ENCODE results near the gene REEP3. TPM values are rescaled to one million over a fixed set of nuclear protein-coding genes. Genes with fewer than 3 reads are reported as not detected.
"Not testable (repeated sequence)": the region's sequence is repeated elsewhere in the genome, so short reads cannot be mapped to it uniquely, and the experiment has no call there.

REEP3 gene
- total RNA-seq, 1 experiment from 2014 or later = 94.7 TPM

GRCh38 chr10:63651864-63652263 lies 130.7 kb downstream of the REEP3 start:
- Mint-ChIP-seq H3K4me3 (ENCODE audit: low read depth, unreplicated experiment) (no peak overlapping the region), H3K36me3 (ENCODE audit: insufficient read depth, unreplicated experiment) (no peaks in the 10 kb centered on the region), H3K9me3 (ENCODE audit: low read depth, unreplicated experiment) (no peaks in the 10 kb centered on the region), H3K27me3 (ENCODE audit: unreplicated experiment) (no peaks in the 10 kb centered on the region), H3K4me1 (ENCODE audit: low read depth, unreplicated experiment) (no peaks in the 10 kb centered on the region), H3K27ac (ENCODE audit: unreplicated experiment) (no peak overlapping the region)
- no peak for TF ChIP-seq CTCF (IDR thresholded peaks at IDR 0.05; ENCODE audit: unreplicated experiment)
- no TSS peak for BruUV-seq (replicated peaks)
- CTCF ChIA-PET = interaction anchor here (0.7 kb wide), 1 partner anchor 9 kb away, joined by 4 read pairs; no protein-coding TSS in a partner anchor
- intact Hi-C loops (cut with micrococcal nuclease; ENCODE audit: unreplicated experiment) = no loop called here
- DNase-seq = no peak

- H3K9me3 Mint-ChIP-seq (ENCODE audit: low read depth, unreplicated experiment) = no peaks in the 10 kb centered on the region
- no peak overlapping the region for H3K27ac Mint-ChIP-seq (ENCODE audit: unreplicated experiment)
- no peak for DNase-seq
- no peak for TF ChIP-seq CTCF (IDR thresholded peaks at IDR 0.05; ENCODE audit: unreplicated experiment)
- CTCF ChIA-PET = no interaction called here
- no peaks in the 10 kb centered on the region for H3K4me1 Mint-ChIP-seq (ENCODE audit: low read depth, unreplicated experiment)
- no peaks in the 10 kb centered on the region for H3K36me3 Mint-ChIP-seq (ENCODE audit: insufficient read depth, unreplicated experiment)
- intact Hi-C loops (cut with micrococcal nuclease; ENCODE audit: unreplicated experiment) = no loop called here
- no TSS peak for BruUV-seq (replicated peaks)
- H3K27me3 Mint-ChIP-seq (ENCODE audit: unreplicated experiment) = no peaks in the 10 kb centered on the region
- H3K4me3 Mint-ChIP-seq (ENCODE audit: low read depth, unreplicated experiment) = no peak overlapping the region
Measured at GRCh38 chr10:63653747-63654146, 132.5 kb downstream of the REEP3 start.

- intact Hi-C loops (cut with micrococcal nuclease; ENCODE audit: unreplicated experiment) = no loop called here
- Mint-ChIP-seq H3K27ac (ENCODE audit: unreplicated experiment) (no peak overlapping the region), H3K27me3 (ENCODE audit: unreplicated experiment) (no peaks in the 10 kb centered on the region), H3K4me3 (ENCODE audit: low read depth, unreplicated experiment) (no peak overlapping the region), H3K36me3 (ENCODE audit: insufficient read depth, unreplicated experiment) (no peaks in the 10 kb centered on the region), H3K9me3 (ENCODE audit: low read depth, unreplicated experiment) (no peaks in the 10 kb centered on the region), H3K4me1 (ENCODE audit: low read depth, unreplicated experiment) (no peaks in the 10 kb centered on the region)
- DNase-seq = no peak
- CTCF ChIA-PET = no interaction called here
- TF ChIP-seq CTCF (IDR thresholded peaks at IDR 0.05; ENCODE audit: unreplicated experiment) = no peak
- BruUV-seq (replicated peaks) = no TSS peak
Measured at GRCh38 chr10:63657761-63658160, 136.6 kb downstream of the REEP3 start.

- H3K4me1 Mint-ChIP-seq (ENCODE audit: low read depth, unreplicated experiment); DNase-seq; H3K27ac Mint-ChIP-seq (ENCODE audit: unreplicated experiment); H3K27me3 Mint-ChIP-seq (ENCODE audit: unreplicated experiment); H3K4me3 Mint-ChIP-seq (ENCODE audit: low read depth, unreplicated experiment); H3K9me3 Mint-ChIP-seq (ENCODE audit: low read depth, unreplicated experiment); H3K36me3 Mint-ChIP-seq (ENCODE audit: insufficient read depth, unreplicated experiment); BruUV-seq (replicated peaks); intact Hi-C loops (cut with micrococcal nuclease; ENCODE audit: unreplicated experiment): not testable (repeated sequence)
- CTCF ChIA-PET = interaction anchor here (1.9 kb wide), 1 partner anchor 51 kb away, joined by 10 read pairs; no protein-coding TSS in a partner anchor
Measured at GRCh38 chr10:63660941-63661340, 139.7 kb downstream of the REEP3 start.

GRCh38 chr10:63661347-63661746 lies 140.1 kb downstream of the REEP3 start:
- CTCF ChIA-PET = interaction anchor here (1.9 kb wide), 1 partner anchor 51 kb away, joined by 10 read pairs; no protein-coding TSS in a partner anchor
- Mint-ChIP-seq H3K9me3 (ENCODE audit: low read depth, unreplicated experiment) (no peaks in the 10 kb centered on the region), H3K4me3 (ENCODE audit: low read depth, unreplicated experiment) (no peak overlapping the region), H3K4me1 (ENCODE audit: low read depth, unreplicated experiment) (no peaks in the 10 kb centered on the region), H3K36me3 (ENCODE audit: insufficient read depth, unreplicated experiment) (no peaks in the 10 kb centered on the region), H3K27me3 (ENCODE audit: unreplicated experiment) (no peaks in the 10 kb centered on the region), H3K27ac (ENCODE audit: unreplicated experiment) (no peak overlapping the region)
- TF ChIP-seq CTCF (IDR thresholded peaks at IDR 0.05; ENCODE audit: unreplicated experiment) = no peak
- intact Hi-C loops (cut with micrococcal nuclease; ENCODE audit: unreplicated experiment) = no loop called here
- BruUV-seq (replicated peaks) = no TSS peak
- DNase-seq = no peak

Data from Calu3 (cell line).